HepG2 (cell line): ENCODE results near the gene DOCK9. TPM values are rescaled to one million over a fixed set of nuclear protein-coding genes. Genes with fewer than 3 reads are reported as not detected.

ENCODE experiments used
- ATF3 ChIP-seq: sonication (generic); formaldehyde crosslinking; IDR thresholded peaks from 2 replicates; pipeline ENCODE4 v1.4.0; 2020; ENCODE audit warnings: missing genetic modification reagents
- CEBPG ChIP-seq: IDR thresholded peaks from 2 replicates; pipeline ENCODE4 v1.6.1; 2016
- FOSL2 ChIP-seq: sonication (generic); formaldehyde crosslinking; IDR thresholded peaks from 2 replicates; pipeline ENCODE4 v1.4.0; 2020; ENCODE audit warnings: missing genetic modification reagents
- MAX ChIP-seq: IDR thresholded peaks from 2 replicates; pipeline ENCODE4 v1.6.1; 2012; ENCODE audit warnings: inconsistent platforms
- PATZ1 ChIP-seq: sonication (generic); formaldehyde crosslinking; IDR thresholded peaks from 2 replicates; pipeline ENCODE4 v1.4.0; 2020; ENCODE audit warnings: missing genetic modification reagents
- TRIM24 ChIP-seq: sonication (generic); formaldehyde crosslinking; IDR thresholded peaks from 2 replicates; pipeline ENCODE4 v1.8.0; 2022; ENCODE audit warnings: mild to moderate bottlenecking, missing genetic modification reagents
- ZNF639 ChIP-seq: conservative IDR thresholded peaks from 2 replicates; pipeline ENCODE4 v1.6.1; 2018; ENCODE audit warnings: missing genetic modification reagents
- ZNF644 ChIP-seq: IDR thresholded peaks from 2 replicates; pipeline ENCODE4 v1.6.1; 2016; ENCODE audit warnings: low read depth
- ZNF740 ChIP-seq: sonication (generic); formaldehyde crosslinking; IDR thresholded peaks from 2 replicates; pipeline ENCODE4 v1.4.0; 2020; ENCODE audit warnings: missing genetic modification reagents
- polyA plus RNA-seq, 8 experiments: library from polyadenylated mRNA; depleted of rRNA in 3 of 8; stranded (reverse) in 7 of 8; unstranded in 1 of 8; fragments of >200 nt; fragmentation: Illumina TruSeq in 4 of 8; extraction: Trizol in 4 of 8; gene quantifications; 2 replicates each; pipeline versions ENCODE4 v1.2.1 to v1.2.3, GENCODE V29; 2011 to 2016; ENCODE audit warnings: low read depth in 4 of 8, missing spikeins in 1 of 8, mixed read lengths in 1 of 8; ENCODE audit not compliant: insufficient read depth in 1 of 8
- small RNA-seq, 3 experiments: library from RNA; depleted of rRNA; stranded (forward); fragments of <200 nt; gene quantifications; one replicate each; pipeline ENCODE3, GENCODE V24; 2012; ENCODE audit warnings: low read depth in 2 of 3, low replicate concordance in 1 of 3; ENCODE audit not compliant: insufficient read length in 3 of 3, insufficient read depth in 2 of 3
- total RNA-seq, 5 experiments: library from RNA; depleted of rRNA; stranded (reverse); fragments of >200 nt; fragmentation: Illumina TruSeq; extraction: Trizol; gene quantifications; 2 replicates each; pipeline ENCODE4 v1.2.3, GENCODE V29; 2016; ENCODE audit warnings: low read depth in 1 of 5

Gene DOCK9
- total and polyA plus RNA-seq, 2 of the 13 experiments (the other 11 are each of a cell fraction or from before 2014, with no cell fraction given): 0.44 to 0.97 TPM

- TF ChIP-seq MAX (0 out of 2 replicates have a peak, but pooled peaks have one; percentile 21), CEBPG (peak; percentile 77), ZNF740 (CRISPR knock-in tag) (0 out of 2 replicates have a peak, but pooled peaks have one; percentile 29), PATZ1 (CRISPR knock-in tag) (peak; percentile 40; the same call in 1 of the 2 replicates), ATF3 (CRISPR knock-in tag) (peak; percentile 86), TRIM24 (0 out of 2 replicates have a peak, but pooled peaks have one; percentile 71), ZNF644 (CRISPR knock-in tag) (peak; percentile 38; the same call in 1 of the 2 replicates), FOSL2 (peak; percentile 97), ZNF639 (CRISPR knock-in tag) (no peak)
These were observed 230.9 kb downstream of the DOCK9 start (continued) for GRCh38 chr13:98746968-98747367.

Small RNA genes lying within 50 kb of the gene (small RNA-seq; reads per million reads assigned to genes)
- gene AL161420.1 (0 reads per million in 3 experiments), gene RNU6-83P (0 reads per million in 3 experiments)

Other genes starting within 250 kb of the DOCK9 start
- gene SLC15A1, start 225.4 kb downstream of the DOCK9 start, total RNA-seq (2016; rRNA removed; fragmentation: Illumina TruSeq; extraction: Trizol): 0.20 TPM in 2 replicates
- 0.17 and 0.20 TPM in 2 replicates for gene SLC15A1, start 225.4 kb downstream of the DOCK9 start, polyA plus RNA-seq (2011; rRNA removed)
- 44.0 and 61.3 TPM in 2 replicates for gene UBAC2, start 222.8 kb upstream of the DOCK9 start, total RNA-seq (2016; rRNA removed; fragmentation: Illumina TruSeq; extraction: Trizol)
- 80.8 and 84.2 TPM in 2 replicates for gene UBAC2, start 222.8 kb upstream of the DOCK9 start, polyA plus RNA-seq (2011; rRNA removed)